ENCODE measurements around the gene TACC3.
"Not testable (repeated sequence)": the region's sequence is repeated elsewhere in the genome, so short reads cannot be mapped to it uniquely, and the experiment has no call there.

- TF ChIP-seq POLR2A, CTCF, EP300 (IDR thresholded peaks at IDR 0.05): not testable (repeated sequence)
Observed at GRCh38 chr4:1701671-1702070, 19.6 kb upstream of the TACC3 start.
